Measurements from ENCODE around the gene FBXL7.

The FBXL7 gene

DNA sequence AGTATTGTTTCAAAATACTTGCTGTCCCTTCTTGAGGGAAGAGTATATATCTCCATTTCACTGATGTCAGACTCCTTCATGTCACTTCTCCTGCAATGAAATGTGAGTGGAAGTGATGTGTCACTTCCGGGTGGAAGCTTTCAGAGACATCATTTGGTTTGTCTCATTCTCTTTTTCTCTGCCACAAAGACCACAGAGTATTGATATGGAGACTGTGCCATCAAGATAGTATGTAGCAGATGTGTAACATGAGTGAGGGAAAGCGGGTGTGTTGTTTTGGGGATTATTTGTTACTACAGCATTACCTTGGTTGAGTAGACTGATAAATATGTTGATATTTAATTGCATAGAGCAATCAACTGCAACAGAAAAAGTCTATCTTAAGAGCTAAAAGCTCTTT, 169.8 kb downstream of the FBXL7 start:
- TF ChIP-seq REST (IDR thresholded peaks at IDR 0.05; ENCODE audit: low read depth) (no peak), TEAD4 (IDR thresholded peaks at IDR 0.05) (no peak)

- TF ChIP-seq EGR1 (IDR thresholded peaks at IDR 0.05) (no peak), YY1 (IDR thresholded peaks at IDR 0.05; ENCODE audit: low read depth) (no peak), CREB1 (IDR thresholded peaks at IDR 0.05; ENCODE audit: low read depth) (no peak), RAD21 (IDR thresholded peaks at IDR 0.05; ENCODE audit: low read depth) (no peak), CEBPB (IDR thresholded peaks at IDR 0.05) (no peak), FOXM1 (IDR thresholded peaks at IDR 0.05; ENCODE audit: borderline replicate concordance, low read depth) (no peak), TAF1 (IDR thresholded peaks at IDR 0.05; ENCODE audit: low read depth) (no peak), EP300 (IDR thresholded peaks at IDR 0.05; ENCODE audit: borderline replicate concordance) (no peak), REST (IDR thresholded peaks at IDR 0.05; ENCODE audit: low read depth) (no peak), TEAD4 (IDR thresholded peaks at IDR 0.05) (no peak), ZBTB7A (IDR thresholded peaks at IDR 0.05; ENCODE audit: low read depth) (no peak), USF1 (IDR thresholded peaks at IDR 0.05) (no peak), TCF12 (IDR thresholded peaks at IDR 0.05; ENCODE audit: low read depth) (no peak), NFIC (IDR thresholded peaks at IDR 0.05) (no peak)
- TF ChIP-seq, protein P1, sequence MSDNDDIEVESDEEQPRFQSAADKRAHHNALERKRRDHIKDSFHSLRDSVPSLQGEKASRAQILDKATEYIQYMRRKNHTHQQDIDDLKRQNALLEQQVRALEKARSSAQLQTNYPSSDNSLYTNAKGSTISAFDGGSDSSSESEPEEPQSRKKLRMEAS (IDR thresholded peaks at IDR 0.05) = no peak
These were observed 174.7 kb downstream of the FBXL7 start for GRCh38 chr5:15674716-15675115.

DNA sequence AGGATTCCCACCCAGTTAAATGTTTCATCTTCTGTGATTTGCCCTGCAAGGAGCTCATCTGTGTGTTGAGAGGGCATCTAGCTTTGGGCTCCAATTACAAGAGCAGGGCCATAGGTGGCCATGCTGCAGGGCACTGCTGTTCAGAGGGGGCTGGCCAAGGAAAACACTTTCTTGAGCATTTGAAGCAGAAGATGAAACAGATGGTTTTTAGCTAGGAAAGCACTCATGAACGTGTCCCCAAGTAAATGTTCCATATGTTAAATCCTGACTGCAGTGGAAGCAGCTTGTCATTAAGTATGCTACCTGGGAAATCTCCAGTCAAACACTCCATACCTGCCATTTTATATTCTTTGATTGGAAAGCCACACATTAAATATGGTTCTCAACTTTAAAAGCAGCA, 176.6 kb downstream of the FBXL7 start:
- no peak for TF ChIP-seq ZBTB7A (IDR thresholded peaks at IDR 0.05; ENCODE audit: low read depth)
- TF ChIP-seq FOXM1 (IDR thresholded peaks at IDR 0.05; ENCODE audit: borderline replicate concordance, low read depth) = no peak
- no peak for TF ChIP-seq CEBPB (IDR thresholded peaks at IDR 0.05)
- no peak for TF ChIP-seq TAF1 (IDR thresholded peaks at IDR 0.05; ENCODE audit: low read depth)
- TF ChIP-seq NFIC (IDR thresholded peaks at IDR 0.05) = no peak
- TF ChIP-seq USF1 (IDR thresholded peaks at IDR 0.05) = no peak
- TF ChIP-seq RAD21 (IDR thresholded peaks at IDR 0.05; ENCODE audit: low read depth) = no peak
- no peak for TF ChIP-seq EP300 (IDR thresholded peaks at IDR 0.05; ENCODE audit: borderline replicate concordance)
- no peak for TF ChIP-seq YY1 (IDR thresholded peaks at IDR 0.05; ENCODE audit: low read depth)
- TF ChIP-seq CREB1 (IDR thresholded peaks at IDR 0.05; ENCODE audit: low read depth) = no peak

DNA sequence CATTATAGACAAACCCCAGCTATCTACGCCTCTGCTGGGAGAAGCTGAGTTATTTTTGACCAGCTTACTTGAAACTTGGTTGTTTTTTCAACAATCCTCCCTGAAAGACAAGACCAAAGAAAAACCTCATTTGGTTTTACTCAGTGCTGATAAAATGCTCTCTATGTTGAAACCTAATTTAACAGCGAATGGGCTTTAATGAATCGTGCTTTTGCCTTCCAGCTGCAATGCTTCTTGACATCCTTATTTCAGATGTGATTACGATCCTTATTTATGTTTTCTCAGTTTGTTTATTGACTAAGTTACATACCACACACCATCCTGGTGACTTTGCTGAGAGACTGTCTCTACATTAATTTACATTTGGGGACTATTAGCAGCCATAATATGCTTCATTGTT, 179.2 kb downstream of the FBXL7 start:
- TF ChIP-seq USF1 (IDR thresholded peaks at IDR 0.05) (no peak), ZBTB7A (IDR thresholded peaks at IDR 0.05; ENCODE audit: low read depth) (no peak), FOXM1 (IDR thresholded peaks at IDR 0.05; ENCODE audit: borderline replicate concordance, low read depth) (no peak), CEBPB (IDR thresholded peaks at IDR 0.05) (no peak), YY1 (IDR thresholded peaks at IDR 0.05; ENCODE audit: low read depth) (no peak), NFIC (IDR thresholded peaks at IDR 0.05) (no peak), EGR1 (IDR thresholded peaks at IDR 0.05) (no peak), TAF1 (IDR thresholded peaks at IDR 0.05; ENCODE audit: low read depth) (no peak), TEAD4 (IDR thresholded peaks at IDR 0.05) (no peak), CREB1 (IDR thresholded peaks at IDR 0.05; ENCODE audit: low read depth) (no peak), TCF12 (IDR thresholded peaks at IDR 0.05; ENCODE audit: low read depth) (no peak), REST (IDR thresholded peaks at IDR 0.05; ENCODE audit: low read depth) (no peak), EP300 (IDR thresholded peaks at IDR 0.05; ENCODE audit: borderline replicate concordance) (no peak), RAD21 (IDR thresholded peaks at IDR 0.05; ENCODE audit: low read depth) (no peak)
- TF ChIP-seq, protein P1 (IDR thresholded peaks at IDR 0.05) = no peak

All from Ishikawa (cell line).